Right lobe of liver (tissue), 4 donors: ENCODE results near the gene FHL3.

Source experiments
- POLR2A ChIP-seq: fragments of 450-650 bp; IDR thresholded peaks from one replicate; pipeline ENCODE4 v1.6.1; 2017; ENCODE audit warnings: antibody characterized with exemption, mild to moderate bottlenecking
- TF ChIP-seq, protein P1 (sequence below), 4 donors: fragments of 200-600 bp in 3 of 4; fragments of 450-650 bp in 1 of 4; IDR thresholded peaks; one replicate each; pipeline versions ENCODE4 v1.5.1 to v1.8.0; 2016 to 2022; ENCODE audit warnings: antibody characterized with exemption in 4 of 4, mild to moderate bottlenecking in 2 of 4
- donor health status: DM: no; HTN: no; CAD: no.
- donor health status: DM: no; HTN: no; CAD: no.
- donor health status: DM: no; HTN: yes; CAD: no.

GRCh38 chr1:37983546-37983945, 21.8 kb downstream of the FHL3 start:
- TF ChIP-seq, protein P1, sequence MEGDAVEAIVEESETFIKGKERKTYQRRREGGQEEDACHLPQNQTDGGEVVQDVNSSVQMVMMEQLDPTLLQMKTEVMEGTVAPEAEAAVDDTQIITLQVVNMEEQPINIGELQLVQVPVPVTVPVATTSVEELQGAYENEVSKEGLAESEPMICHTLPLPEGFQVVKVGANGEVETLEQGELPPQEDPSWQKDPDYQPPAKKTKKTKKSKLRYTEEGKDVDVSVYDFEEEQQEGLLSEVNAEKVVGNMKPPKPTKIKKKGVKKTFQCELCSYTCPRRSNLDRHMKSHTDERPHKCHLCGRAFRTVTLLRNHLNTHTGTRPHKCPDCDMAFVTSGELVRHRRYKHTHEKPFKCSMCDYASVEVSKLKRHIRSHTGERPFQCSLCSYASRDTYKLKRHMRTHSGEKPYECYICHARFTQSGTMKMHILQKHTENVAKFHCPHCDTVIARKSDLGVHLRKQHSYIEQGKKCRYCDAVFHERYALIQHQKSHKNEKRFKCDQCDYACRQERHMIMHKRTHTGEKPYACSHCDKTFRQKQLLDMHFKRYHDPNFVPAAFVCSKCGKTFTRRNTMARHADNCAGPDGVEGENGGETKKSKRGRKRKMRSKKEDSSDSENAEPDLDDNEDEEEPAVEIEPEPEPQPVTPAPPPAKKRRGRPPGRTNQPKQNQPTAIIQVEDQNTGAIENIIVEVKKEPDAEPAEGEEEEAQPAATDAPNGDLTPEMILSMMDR (IDR thresholded peaks at IDR 0.05), result no peak
- no peak for TF ChIP-seq POLR2A
